NCI-H1048 (cell line): ENCODE measurements around the gene DLX5.
"Not testable (repeated sequence)": the region's sequence is repeated elsewhere in the genome, so short reads cannot be mapped to it uniquely, and the experiment has no call there.

Experiments
- DNase-seq: peaks from one replicate; lab custom pipeline; 2025; lab: John Stamatoyannopoulos, UW

Gene DLX5

GRCh38 chr7:97024209-97025129, at the start of gene DLX5:
DLX5 (minus strand) TSS chr7:97024831; CDS start chr7:97024623, 208 bp downstream.
- peak; percentile 89 for DNase-seq

DNA sequence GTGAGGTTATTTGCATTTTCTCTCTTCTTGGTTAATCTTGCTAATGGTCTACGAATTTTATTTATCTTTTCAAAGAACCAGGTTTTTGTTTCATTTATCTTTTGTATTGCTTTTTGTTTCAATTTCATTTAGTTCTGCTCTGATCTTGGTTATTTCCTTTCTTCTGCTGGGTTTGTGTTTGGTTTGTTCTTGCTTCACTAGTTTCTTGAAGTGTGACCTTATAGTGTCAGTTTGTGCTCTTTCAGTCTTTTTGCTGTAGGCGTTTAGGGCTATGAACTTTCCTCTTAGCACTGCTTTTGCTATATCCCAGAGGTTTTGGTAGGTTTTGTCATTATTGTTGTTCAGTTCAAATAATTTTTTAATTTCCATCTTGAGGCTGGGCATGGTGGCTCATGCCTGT, 47.4 kb upstream of the DLX5 start:
- not testable (repeated sequence) for DNase-seq

- peak; percentile 1 for DNase-seq
These were observed 40.4 kb upstream of the DLX5 start for GRCh38 chr7:97064972-97065587.

- DNase-seq = no peak
These were observed 39.4 kb upstream of the DLX5 start for GRCh38 chr7:97064020-97064419.

DNA sequence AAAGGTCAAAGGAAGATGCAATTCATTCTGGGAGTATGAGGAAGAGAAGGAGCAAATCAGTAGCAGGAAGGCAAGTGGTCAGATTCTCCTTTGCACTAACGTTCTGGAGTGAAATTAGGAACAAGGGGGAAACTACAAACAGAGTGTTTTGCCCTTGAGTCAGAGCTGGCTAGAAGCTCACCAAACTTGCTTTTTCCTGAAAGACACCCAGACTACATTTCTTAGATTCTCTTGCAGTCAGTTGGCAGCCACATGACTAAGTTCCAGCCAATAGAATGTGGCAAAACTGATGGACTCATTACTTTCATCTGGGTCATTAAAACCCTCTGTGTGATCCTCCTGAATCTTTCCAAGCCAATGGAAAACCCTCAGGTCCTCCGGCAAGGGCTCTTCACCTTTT, 18.6 kb upstream of the DLX5 start:
- no peak for DNase-seq

DNA sequence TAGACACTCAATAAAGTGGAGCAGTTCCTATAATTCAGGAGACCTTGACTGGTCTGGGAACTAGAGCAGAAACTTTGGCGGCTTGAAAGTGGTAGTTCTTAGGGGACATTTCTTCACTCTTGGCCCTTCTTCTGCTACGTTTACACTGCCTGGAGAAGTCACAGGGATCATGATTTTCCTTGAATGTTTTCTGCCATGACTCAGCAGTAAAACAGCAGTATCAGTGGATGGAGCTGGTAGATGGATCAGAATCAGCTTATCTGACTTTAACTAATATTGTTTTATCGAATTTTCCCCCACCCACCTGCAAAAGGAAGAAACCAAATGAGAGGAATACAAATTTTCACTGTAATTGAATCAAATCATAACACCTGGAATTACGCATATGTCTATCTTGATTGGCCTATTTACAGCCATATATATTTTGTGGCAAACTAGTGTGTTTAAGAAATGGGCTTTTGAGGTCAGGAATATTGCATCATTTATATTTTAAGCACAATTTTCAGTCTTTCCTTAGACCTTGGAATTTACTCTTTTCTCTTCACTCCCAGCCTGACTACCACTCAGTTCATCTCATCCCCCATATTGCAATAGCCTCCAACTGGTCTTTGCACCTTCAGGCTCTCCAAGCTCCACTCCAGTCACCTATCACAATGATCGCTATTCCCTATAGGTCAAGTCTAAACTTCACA, 14.9 kb upstream of the DLX5 start:
- DNase-seq = no peak

GRCh38 chr7:97034213-97034852, 9.7 kb upstream of the DLX5 start:
- DNase-seq = not testable (repeated sequence)

DNA sequence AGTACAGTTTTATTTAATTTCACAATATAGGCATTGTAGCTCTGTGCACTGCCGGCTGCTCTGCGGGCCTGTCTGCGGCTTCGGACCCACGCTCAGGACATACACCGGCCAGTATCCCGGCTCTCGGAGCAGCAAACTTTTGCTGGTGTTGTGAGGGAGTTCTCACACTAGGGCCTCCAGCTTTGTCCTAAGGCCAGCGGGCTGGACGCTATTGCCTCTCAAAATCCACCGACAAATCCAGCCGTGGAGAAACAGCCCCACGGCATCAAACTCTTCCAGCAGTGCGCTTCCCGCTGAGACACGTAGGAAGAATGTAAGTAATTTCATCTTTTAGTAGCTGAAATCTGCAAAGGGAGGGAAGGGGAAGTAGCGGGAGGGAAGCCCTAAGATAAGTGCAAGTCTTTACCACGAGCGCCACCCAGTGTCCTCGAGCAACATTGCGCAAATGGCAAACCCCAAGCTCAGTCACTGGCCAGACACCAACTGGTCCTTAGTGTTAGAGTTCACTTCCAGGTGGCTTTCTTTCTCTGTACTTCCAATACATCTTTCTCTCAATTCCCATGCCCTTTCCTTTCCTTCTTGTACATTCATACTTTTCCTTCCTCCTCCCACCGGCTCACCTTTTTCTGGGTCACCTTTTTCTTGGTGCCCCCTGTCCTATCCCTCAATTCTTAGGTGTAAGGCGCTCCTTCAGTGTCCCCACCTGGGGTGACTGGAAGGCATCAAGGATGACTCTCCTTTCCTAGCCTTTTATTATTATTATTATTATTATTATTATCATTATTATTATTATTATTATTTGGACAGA, 3.0 kb upstream of the DLX5 start:
- peak; percentile 73 for DNase-seq

DNA sequence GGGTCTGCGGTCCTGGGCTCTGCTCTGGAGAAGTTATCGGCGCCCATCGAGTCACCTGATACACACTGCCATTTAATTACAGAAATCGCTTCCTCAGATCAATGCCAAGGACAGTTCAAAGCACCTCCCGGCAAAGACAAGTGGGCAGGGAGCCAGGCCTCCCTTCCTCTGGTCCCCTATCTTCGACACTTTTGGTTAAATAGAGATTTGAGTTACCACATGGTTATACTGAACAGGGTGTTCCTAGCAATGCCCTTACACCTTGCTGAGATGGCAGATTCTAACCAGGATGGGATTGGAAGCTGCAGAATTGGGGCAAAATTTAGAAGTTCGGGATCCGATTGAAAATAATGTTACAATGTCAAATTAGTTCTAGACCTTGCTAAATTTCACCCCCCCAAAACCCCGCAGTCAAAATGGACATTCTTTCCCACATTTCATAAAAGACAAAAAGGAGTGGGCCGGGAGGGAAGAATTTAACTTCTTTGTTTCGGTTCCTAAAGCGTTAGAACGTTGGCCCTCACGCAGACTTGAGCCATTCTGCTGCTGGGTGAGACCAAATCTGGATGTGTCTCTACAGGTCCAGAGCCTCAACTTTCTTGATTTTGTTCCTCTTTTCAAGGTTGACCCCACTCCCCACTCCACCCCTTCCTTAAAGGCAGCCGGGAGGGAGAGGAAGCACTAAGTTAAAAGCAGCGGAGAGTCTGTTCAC, 2.2 kb upstream of the DLX5 start:
- no peak for DNase-seq

- no peak for DNase-seq
These were observed 1.5 kb upstream of the DLX5 start for GRCh38 chr7:97025983-97026714.

- no peak for DNase-seq
These were observed 484 bp upstream of the DLX5 start for GRCh38 chr7:97025130-97025499.

- DNase-seq = no peak
These were observed 1.9 kb downstream of the DLX5 start for GRCh38 chr7:97022491-97023306.

- DNase-seq = no peak
These were observed 2.7 kb downstream of the DLX5 start for GRCh38 chr7:97021747-97022490.

DNA sequence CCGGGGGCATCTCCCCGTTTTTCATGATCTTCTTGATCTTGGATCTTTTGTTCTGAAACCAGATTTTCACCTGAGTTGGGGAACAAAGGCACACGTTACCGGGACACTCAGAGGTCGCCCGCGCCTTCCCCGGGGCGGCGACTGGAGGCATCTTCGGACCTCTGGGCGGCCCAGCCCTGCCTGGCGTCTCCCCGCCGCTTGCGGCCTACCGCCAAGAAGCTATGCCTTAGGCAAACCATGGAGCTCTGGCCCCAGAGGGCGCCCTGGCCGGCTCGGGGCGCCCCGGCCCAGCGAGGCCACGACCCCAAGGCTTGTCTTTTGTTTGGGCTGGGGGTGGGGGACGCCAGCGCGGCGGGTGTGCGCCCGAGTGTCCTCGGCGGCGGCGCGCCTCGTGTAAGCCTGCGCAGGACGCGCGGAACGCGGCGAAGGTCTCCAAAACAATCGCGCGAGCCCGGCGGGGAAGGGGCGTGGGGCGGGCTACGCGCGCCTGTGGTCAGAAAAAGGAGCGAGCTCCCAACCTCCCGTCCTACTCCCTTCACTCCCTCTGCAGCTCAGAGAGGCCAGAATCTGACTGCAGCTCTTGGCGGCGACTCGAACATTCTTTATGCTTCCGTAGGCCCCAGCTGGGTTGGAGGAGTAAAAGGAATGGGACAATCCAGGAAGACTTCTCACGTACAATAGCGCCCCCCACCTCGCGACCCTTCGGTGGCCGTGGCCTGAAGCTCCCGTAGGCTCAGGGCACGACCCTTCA, 3.5 kb downstream of the DLX5 start:
- no peak for DNase-seq

DNA sequence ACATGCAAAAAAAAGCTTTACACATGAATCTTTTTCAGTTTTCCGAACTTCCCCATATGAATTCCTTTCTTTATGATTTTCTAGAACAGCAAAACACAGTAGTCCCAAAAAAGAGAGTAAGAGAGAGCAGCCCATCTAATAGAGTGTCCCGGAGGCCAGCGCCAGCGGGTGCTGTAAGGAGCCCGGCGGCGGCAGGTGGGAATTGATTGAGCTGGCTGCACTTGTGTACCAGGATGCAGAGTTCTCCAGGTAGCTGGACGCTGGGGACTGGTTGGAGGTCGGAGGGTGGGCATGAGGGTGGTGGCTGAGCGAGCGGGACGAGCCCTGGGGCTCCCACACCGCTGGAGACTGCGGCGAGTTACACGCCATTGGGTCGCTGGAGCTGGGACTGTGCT, 4.0 kb downstream of the DLX5 start:
- no peak for DNase-seq

DNA sequence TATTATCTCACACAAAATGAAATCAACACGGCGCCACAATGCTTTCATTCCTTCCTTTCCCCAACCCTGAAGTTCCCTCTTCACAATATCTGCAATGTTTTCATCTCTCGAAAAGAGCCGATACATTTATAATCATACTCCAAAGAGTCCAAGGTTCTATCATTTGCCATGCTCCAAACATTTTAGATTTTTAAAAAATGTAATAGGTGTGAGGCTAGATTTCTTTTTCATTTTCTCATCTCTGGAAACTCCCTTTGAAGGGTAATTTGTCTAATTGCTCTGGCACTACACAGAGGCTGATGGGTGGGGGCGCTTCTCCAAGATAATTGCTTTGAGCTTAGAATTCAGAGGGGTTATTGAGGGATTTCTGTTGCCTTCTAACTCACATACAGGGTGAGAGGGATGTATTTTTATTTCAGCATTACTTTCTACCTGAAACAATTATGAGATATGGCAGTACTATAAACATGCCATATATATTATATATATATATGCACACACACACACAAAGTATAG, 4.9 kb downstream of the DLX5 start:
- no peak for DNase-seq

- DNase-seq = no peak
These were observed 5.7 kb downstream of the DLX5 start for GRCh38 chr7:97018791-97019531.
